Activated CD4-positive, CD25-positive, alpha-beta regulatory T cell treated with anti-CD3 and anti-CD28 coated beads, Interleukin-2, amount 50 U/mL, for 72 hours (primary cell): ENCODE data around the gene C1orf122.

ENCODE experiments used
- DNase-seq: peaks from one replicate; pipeline ENCODE4 v3.0.0; 2021

C1orf122 gene

GRCh38 chr1:37802439-37802838, 5.2 kb upstream of the C1orf122 start:
- no peak for DNase-seq

GRCh38 chr1:37807220-37807554, 403 bp upstream of the C1orf122 start:
- no peak for DNase-seq

GRCh38 chr1:37808369-37809319, 1.1 kb downstream of the C1orf122 start:
- peak; percentile 68 for DNase-seq

- no peak for DNase-seq
Observed at GRCh38 chr1:37809942-37810341, 2.4 kb downstream of the C1orf122 start.

- DNase-seq = peak; percentile 69
Observed at GRCh38 chr1:37811027-37811655, 3.6 kb downstream of the C1orf122 start.

GRCh38 chr1:37813529-37814145, 6.0 kb downstream of the C1orf122 start:
- DNase-seq = no peak

GRCh38 chr1:37814252-37814651, 6.7 kb downstream of the C1orf122 start:
- DNase-seq = no peak

GRCh38 chr1:37817481-37817880, 9.9 kb downstream of the C1orf122 start:
- DNase-seq = no peak

- no peak for DNase-seq
Observed at GRCh38 chr1:37821481-37821880, 13.9 kb downstream of the C1orf122 start.

- DNase-seq = no peak
Observed at GRCh38 chr1:37822906-37823815, 15.6 kb downstream of the C1orf122 start.

- no peak for DNase-seq
Observed at GRCh38 chr1:37824001-37824400, 16.4 kb downstream of the C1orf122 start.

GRCh38 chr1:37825506-37825905, 17.9 kb downstream of the C1orf122 start:
- DNase-seq = no peak

- no peak for DNase-seq
Observed at GRCh38 chr1:37828410-37829074, 21.0 kb downstream of the C1orf122 start.

- DNase-seq = no peak
Observed at GRCh38 chr1:37831109-37831508, 23.5 kb downstream of the C1orf122 start.

- DNase-seq = no peak
Observed at GRCh38 chr1:37831809-37832208, 24.2 kb downstream of the C1orf122 start.

- DNase-seq = no peak
Observed at GRCh38 chr1:37836788-37837187, 29.2 kb downstream of the C1orf122 start.

GRCh38 chr1:37839676-37840075, 32.1 kb downstream of the C1orf122 start:
- DNase-seq = no peak

GRCh38 chr1:37840711-37841110, 33.1 kb downstream of the C1orf122 start:
- DNase-seq = no peak

- DNase-seq = no peak
Observed at GRCh38 chr1:37841652-37842051, 34.1 kb downstream of the C1orf122 start.

GRCh38 chr1:37844536-37844935, 36.9 kb downstream of the C1orf122 start:
- DNase-seq = no peak

GRCh38 chr1:37845049-37845646, 37.6 kb downstream of the C1orf122 start:
- no peak for DNase-seq

- no peak for DNase-seq
Observed at GRCh38 chr1:37845786-37846185, 38.2 kb downstream of the C1orf122 start.
